Chondrocyte (in vitro differentiated cells): ENCODE data around the gene PPP1CC. TPM values are rescaled to one million over a fixed set of nuclear protein-coding genes. Genes with fewer than 3 reads are reported as not detected.

Source experiments
- DNase-seq: peaks from one replicate; pipeline ENCODE4 v3.0.0; 2021; ENCODE audit warnings: mixed read lengths, low spot score
- H3K27ac Mint-ChIP-seq: one replicate; pipeline ENCODE4 v1.8.0; 2021; ENCODE audit warnings: mild to moderate bottlenecking, moderate library complexity, mixed read lengths; ENCODE audit not compliant: unreplicated experiment
- H3K27me3 Mint-ChIP-seq: 2 replicates; pipeline ENCODE4 v1.8.0; 2021; ENCODE audit warnings: low read depth, mixed read lengths
- H3K36me3 Mint-ChIP-seq: 2 replicates; pipeline ENCODE4 v1.8.0; 2021; ENCODE audit warnings: low read depth, mixed read lengths
- H3K4me1 Mint-ChIP-seq: 2 replicates; pipeline ENCODE4 v1.8.0; 2021; ENCODE audit warnings: low read depth, mild to moderate bottlenecking, mixed read lengths
- H3K4me3 Mint-ChIP-seq: one replicate; pipeline ENCODE4 v1.8.0; 2021; ENCODE audit warnings: mild to moderate bottlenecking, moderate library complexity, mixed read lengths; ENCODE audit not compliant: unreplicated experiment
- H3K9me3 Mint-ChIP-seq: 2 replicates; pipeline ENCODE4 v1.8.0; 2021; ENCODE audit warnings: low read depth, mixed read lengths
- CTCF ChIP-seq: fragments of 200-600 bp; sonication (generic); IDR thresholded peaks from 2 replicates; pipeline ENCODE4 v1.5.0; 2021; ENCODE audit warnings: antibody characterized with exemption, mild to moderate bottlenecking, moderate library complexity
- total RNA-seq: library from RNA; stranded (reverse); gene quantifications from 3 replicates; pipeline ENCODE4 v1.2.1, GENCODE V29; 2021

The PPP1CC gene
- total RNA-seq, 1 donor from 2014 or later, result 82.5 TPM

GRCh38 chr12:110694330-110694901 lies 48.3 kb downstream of the PPP1CC start:
- Mint-ChIP-seq H3K4me3 (no peak overlapping the region), H3K9me3 (no peaks in the 10 kb centered on the region), H3K27ac (no peak overlapping the region), H3K4me1 (peaks cover 11% of the 10 kb centered on the region), H3K36me3 (peaks cover 2% of the 10 kb centered on the region), H3K27me3 (no peaks in the 10 kb centered on the region)
- no peak for DNase-seq
- no peak for TF ChIP-seq CTCF

GRCh38 chr12:110693731-110694130 lies 49.0 kb downstream of the PPP1CC start:
- TF ChIP-seq CTCF, result no peak
- no peak overlapping the region for H3K27ac Mint-ChIP-seq
- no peak for DNase-seq
- H3K4me1 Mint-ChIP-seq, result peaks cover 13% of the 10 kb centered on the region
- H3K4me3 Mint-ChIP-seq, result no peak overlapping the region
- H3K9me3 Mint-ChIP-seq, result no peaks in the 10 kb centered on the region
- H3K36me3 Mint-ChIP-seq, result peaks cover 2% of the 10 kb centered on the region
- H3K27me3 Mint-ChIP-seq, result no peaks in the 10 kb centered on the region

GRCh38 chr12:110690127-110690430 lies 52.6 kb downstream of the PPP1CC start:
- Mint-ChIP-seq H3K4me1 (peaks cover 10% of the 10 kb centered on the region), H3K27ac (no peak overlapping the region), H3K36me3 (peaks cover 2% of the 10 kb centered on the region), H3K4me3 (peak overlapping the region; percentile 76), H3K9me3 (no peaks in the 10 kb centered on the region), H3K27me3 (peaks cover 8% of the 10 kb centered on the region)
- no peak for TF ChIP-seq CTCF
- no peak for DNase-seq

GRCh38 chr12:110689281-110690126 lies 53.2 kb downstream of the PPP1CC start:
- Mint-ChIP-seq H3K27ac (no peak overlapping the region), H3K4me3 (peak overlapping the region; percentile 76), H3K27me3 (peaks cover 8% of the 10 kb centered on the region), H3K9me3 (no peaks in the 10 kb centered on the region), H3K4me1 (peaks cover 10% of the 10 kb centered on the region), H3K36me3 (peaks cover 2% of the 10 kb centered on the region)
- DNase-seq, result no peak
- no peak for TF ChIP-seq CTCF

- H3K36me3 Mint-ChIP-seq, result peaks cover 2% of the 10 kb centered on the region
- peaks cover 8% of the 10 kb centered on the region for H3K27me3 Mint-ChIP-seq
- H3K9me3 Mint-ChIP-seq, result peaks cover 2% of the 10 kb centered on the region
- no peak for DNase-seq
- peak within 1 kb of the TSS; percentile 76 for H3K4me3 Mint-ChIP-seq
- no peak within 1 kb of the TSS for H3K27ac Mint-ChIP-seq
- H3K4me1 Mint-ChIP-seq, result peaks cover 10% of the 10 kb centered on the region
- no peak for TF ChIP-seq CTCF
Observed at GRCh38 chr12:110688446-110689280, 54.0 kb downstream of the PPP1CC start, which contains the start of gene HVCN1. HVCN1 (minus strand) TSS chr12:110689115; CDS start chr12:110683245, 5,870 bp downstream.
